H1 (cell line): ENCODE data around the gene NBPF3.

ENCODE experiments used
- EP300 ChIP-seq, 2 experiments: IDR thresholded peaks; 1 replicate in 1 of 2; 2 replicates in 1 of 2; pipeline ENCODE4 v1.6.1; 2011 to 2012; ENCODE audit warnings: low read depth in 2 of 2, low read length in 2 of 2, mild to moderate bottlenecking in 2 of 2, borderline replicate concordance in 1 of 2, inconsistent platforms in 1 of 2, moderate library complexity in 1 of 2
- HDAC2 ChIP-seq, 2 experiments: fragments of 300-600 bp in 1 of 2; sonication (generic) in 1 of 2; IDR thresholded peaks; 2 replicates each; pipeline ENCODE4 v1.6.1; 2011 to 2012; ENCODE audit warnings: low read depth in 2 of 2, low read length in 2 of 2, mild to moderate bottlenecking in 2 of 2, moderate library complexity in 2 of 2, borderline replicate concordance in 1 of 2, inconsistent platforms in 1 of 2
- POLR2AphosphoS5 ChIP-seq: IDR thresholded peaks from 2 replicates; pipeline ENCODE4 v1.6.1; 2011; ENCODE audit warnings: low read depth, low read length
- ZNF274 ChIP-seq: IDR thresholded peaks from 2 replicates; pipeline ENCODE4 v1.7.0; 2012; ENCODE audit warnings: low read length, borderline replicate concordance; ENCODE audit errors: extremely low read depth
- TF ChIP-seq, protein P1 (sequence below), 3 experiments: IDR thresholded peaks; 1 replicate in 2 of 3; 2 replicates in 1 of 3; pipeline versions ENCODE4 v1.5.1 to v1.6.1; 2011; ENCODE audit warnings: low read length in 3 of 3, mild to moderate bottlenecking in 3 of 3, inconsistent platforms in 2 of 3, low read depth in 1 of 3, moderate library complexity in 1 of 3; ENCODE audit not compliant: insufficient read depth in 1 of 3; ENCODE audit errors: control extremely low read depth in 1 of 3

DNA sequence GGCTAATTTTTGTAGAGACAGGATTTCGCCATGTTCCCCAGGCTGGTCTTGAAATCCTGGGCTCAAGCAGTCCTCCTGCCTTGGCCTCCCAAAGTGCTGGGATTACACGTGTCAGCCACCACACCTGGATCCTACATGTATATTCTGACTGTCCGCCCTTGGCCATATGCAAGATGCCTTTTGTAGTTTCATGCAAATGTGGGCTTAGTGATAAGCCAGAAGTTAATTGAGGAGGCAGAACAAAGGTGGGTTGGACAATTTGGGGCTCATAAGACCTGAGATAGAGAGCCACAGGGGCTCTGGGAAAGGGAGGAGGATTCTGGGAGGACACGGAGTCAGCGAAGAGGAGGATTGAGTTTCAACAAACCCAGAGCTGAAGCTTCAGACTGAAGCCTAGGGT, 94.2 kb downstream of the NBPF3 start:
- TF ChIP-seq POLR2AphosphoS5: no peak
- TF ChIP-seq, protein P1, sequence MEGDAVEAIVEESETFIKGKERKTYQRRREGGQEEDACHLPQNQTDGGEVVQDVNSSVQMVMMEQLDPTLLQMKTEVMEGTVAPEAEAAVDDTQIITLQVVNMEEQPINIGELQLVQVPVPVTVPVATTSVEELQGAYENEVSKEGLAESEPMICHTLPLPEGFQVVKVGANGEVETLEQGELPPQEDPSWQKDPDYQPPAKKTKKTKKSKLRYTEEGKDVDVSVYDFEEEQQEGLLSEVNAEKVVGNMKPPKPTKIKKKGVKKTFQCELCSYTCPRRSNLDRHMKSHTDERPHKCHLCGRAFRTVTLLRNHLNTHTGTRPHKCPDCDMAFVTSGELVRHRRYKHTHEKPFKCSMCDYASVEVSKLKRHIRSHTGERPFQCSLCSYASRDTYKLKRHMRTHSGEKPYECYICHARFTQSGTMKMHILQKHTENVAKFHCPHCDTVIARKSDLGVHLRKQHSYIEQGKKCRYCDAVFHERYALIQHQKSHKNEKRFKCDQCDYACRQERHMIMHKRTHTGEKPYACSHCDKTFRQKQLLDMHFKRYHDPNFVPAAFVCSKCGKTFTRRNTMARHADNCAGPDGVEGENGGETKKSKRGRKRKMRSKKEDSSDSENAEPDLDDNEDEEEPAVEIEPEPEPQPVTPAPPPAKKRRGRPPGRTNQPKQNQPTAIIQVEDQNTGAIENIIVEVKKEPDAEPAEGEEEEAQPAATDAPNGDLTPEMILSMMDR (IDR thresholded peaks at IDR 0.05; ENCODE audit: control extremely low read depth in 1 of 3, insufficient read depth in 1 of 3, low read depth in 1 of 3, low read length in 3 of 3): no peak
- TF ChIP-seq EP300 (IDR thresholded peaks at IDR 0.05; ENCODE audit: borderline replicate concordance in 1 of 2, low read depth in 2 of 2, low read length in 2 of 2): no peak
- TF ChIP-seq HDAC2 (IDR thresholded peaks at IDR 0.05; ENCODE audit: borderline replicate concordance in 1 of 2, low read depth in 2 of 2, low read length in 2 of 2): no peak
- no peak for TF ChIP-seq ZNF274
